AG04449 (cell line): ENCODE measurements around the gene ATXN1.
A peak's percentile ranks its signal among the peaks of the same experiment; 100 is the strongest.

Experiments used
- CTCF ChIA-PET: fragments of 350-600 bp; formaldehyde crosslinking; extraction: SDS; loops from one replicate; lab custom pipeline; 2021; ENCODE audit warnings: antibody characterized with exemption; lab: Yijun Ruan, JAX
- POLR2A ChIA-PET: fragments of 400-600, 350-600 bp; formaldehyde crosslinking; extraction: SDS; loops from one replicate; lab custom pipeline; 2020; ENCODE audit warnings: antibody characterized with exemption, inconsistent platforms; lab: Yijun Ruan, JAX
- DNase-seq: peaks from one replicate; pipeline ENCODE4 v3.0.0-alpha.2; 2010; ENCODE audit warnings: low read depth, low spot score
- H3K4me3 ChIP-seq: 2 replicates; pipeline ENCODE4 v1.5.1; 2011; ENCODE audit warnings: low read depth, mild to moderate bottlenecking, control low read depth, low read length
- TF ChIP-seq, protein P1 (sequence below): IDR thresholded peaks from one replicate; pipeline ENCODE4 v1.5.1; 2011; ENCODE audit warnings: mild to moderate bottlenecking, moderate library complexity, low read length, control low read depth, inconsistent platforms; ENCODE audit not compliant: insufficient read depth; ENCODE audit errors: missing control alignments

ATXN1 gene

GRCh38 chr6:16739329-16739801, 21.9 kb downstream of the ATXN1 start:
- H3K4me3 ChIP-seq: no peak overlapping the region
- ChIA-PET CTCF (interaction anchor here (0.8 to 5.3 kb wide), 8 partner anchors 8 to 408 kb away, joined by 3 to 25 read pairs (median 4); no protein-coding TSS in a partner anchor), POLR2A (interaction anchor here (0.7 to 4.5 kb wide), 6 partner anchors 8 to 42 kb away, joined by 3 to 21 read pairs (median 4); partner anchors contain the start of gene ATXN1)
- TF ChIP-seq, protein P1, sequence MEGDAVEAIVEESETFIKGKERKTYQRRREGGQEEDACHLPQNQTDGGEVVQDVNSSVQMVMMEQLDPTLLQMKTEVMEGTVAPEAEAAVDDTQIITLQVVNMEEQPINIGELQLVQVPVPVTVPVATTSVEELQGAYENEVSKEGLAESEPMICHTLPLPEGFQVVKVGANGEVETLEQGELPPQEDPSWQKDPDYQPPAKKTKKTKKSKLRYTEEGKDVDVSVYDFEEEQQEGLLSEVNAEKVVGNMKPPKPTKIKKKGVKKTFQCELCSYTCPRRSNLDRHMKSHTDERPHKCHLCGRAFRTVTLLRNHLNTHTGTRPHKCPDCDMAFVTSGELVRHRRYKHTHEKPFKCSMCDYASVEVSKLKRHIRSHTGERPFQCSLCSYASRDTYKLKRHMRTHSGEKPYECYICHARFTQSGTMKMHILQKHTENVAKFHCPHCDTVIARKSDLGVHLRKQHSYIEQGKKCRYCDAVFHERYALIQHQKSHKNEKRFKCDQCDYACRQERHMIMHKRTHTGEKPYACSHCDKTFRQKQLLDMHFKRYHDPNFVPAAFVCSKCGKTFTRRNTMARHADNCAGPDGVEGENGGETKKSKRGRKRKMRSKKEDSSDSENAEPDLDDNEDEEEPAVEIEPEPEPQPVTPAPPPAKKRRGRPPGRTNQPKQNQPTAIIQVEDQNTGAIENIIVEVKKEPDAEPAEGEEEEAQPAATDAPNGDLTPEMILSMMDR: no peak
- DNase-seq: peak; percentile 70

GRCh38 chr6:16737925-16738324, 23.3 kb downstream of the ATXN1 start:
- DNase-seq: no peak
- H3K4me3 ChIP-seq: no peak overlapping the region
- TF ChIP-seq, protein P1: no peak
- ChIA-PET CTCF (interaction anchor here (1.3 to 5.3 kb wide), 2 partner anchors 27 to 349 kb away, joined by 3 to 25 read pairs; no protein-coding TSS in a partner anchor), POLR2A (interaction anchor here (0.5 to 4.5 kb wide), 3 partner anchors 10 to 25 kb away, joined by 3 to 21 read pairs (median 3); no protein-coding TSS in a partner anchor)

- TF ChIP-seq, protein P1: no peak
- DNase-seq: no peak
- ChIA-PET POLR2A (interaction anchor here (0.5 to 1.1 kb wide), 2 partner anchors 11 to 24 kb away, joined by 3 read pairs; no protein-coding TSS in a partner anchor), CTCF (interaction anchor here (1.3 to 5.3 kb wide), 3 partner anchors 11 to 350 kb away, joined by 3 to 25 read pairs (median 9); no protein-coding TSS in a partner anchor)
- no peak overlapping the region for H3K4me3 ChIP-seq
Observed at GRCh38 chr6:16736856-16737775, 24.1 kb downstream of the ATXN1 start.

- DNase-seq: no peak
- ChIA-PET POLR2A (no interaction called here), CTCF (no interaction called here)
- no peak overlapping the region for H3K4me3 ChIP-seq
- TF ChIP-seq, protein P1: no peak
Observed at GRCh38 chr6:16735014-16735413, 26.2 kb downstream of the ATXN1 start.

- CTCF ChIA-PET: interaction anchor here (1.3 kb wide), 1 partner anchor 30 kb away, joined by 4 read pairs; no protein-coding TSS in a partner anchor
- DNase-seq: no peak
- no peak overlapping the region for H3K4me3 ChIP-seq
- TF ChIP-seq, protein P1: no peak
- POLR2A ChIA-PET: interaction anchor here (0.6 to 0.7 kb wide), 2 partner anchors 12 to 177 kb away, joined by 3 read pairs; no protein-coding TSS in a partner anchor
Observed at GRCh38 chr6:16733085-16733484, 28.2 kb downstream of the ATXN1 start.
